ENCODE measurements around the gene SGPL1.
"Not testable (repeated sequence)": the region's sequence is repeated elsewhere in the genome, so short reads cannot be mapped to it uniquely, and the experiment has no call there.

The SGPL1 gene

GRCh38 chr10:70906031-70906783 lies 90.5 kb downstream of the SGPL1 start:
- no peak for DNase-seq (ENCODE audit: low spot score)

GRCh38 chr10:70906953-70907636 lies 91.3 kb downstream of the SGPL1 start:
- DNase-seq (ENCODE audit: low spot score), result no peak

GRCh38 chr10:70907637-70908405 lies 92.1 kb downstream of the SGPL1 start:
- DNase-seq (ENCODE audit: low spot score), result no peak

- DNase-seq (ENCODE audit: low spot score), result no peak
Observed at GRCh38 chr10:70908406-70909296, 92.9 kb downstream of the SGPL1 start.

- DNase-seq (ENCODE audit: low spot score), result peak; percentile 41
Observed at GRCh38 chr10:70909326-70909935, 93.7 kb downstream of the SGPL1 start.

- DNase-seq (ENCODE audit: low spot score), result no peak
Observed at GRCh38 chr10:70910486-70911341, 95.0 kb downstream of the SGPL1 start.

GRCh38 chr10:70911386-70911785 lies 95.6 kb downstream of the SGPL1 start:
- no peak for DNase-seq (ENCODE audit: low spot score)

- no peak for DNase-seq (ENCODE audit: low spot score)
Observed at GRCh38 chr10:70912556-70912955, 96.8 kb downstream of the SGPL1 start.

GRCh38 chr10:70913191-70913892 lies 97.6 kb downstream of the SGPL1 start:
- no peak for DNase-seq (ENCODE audit: low spot score)

- DNase-seq (ENCODE audit: low spot score), result no peak
Observed at GRCh38 chr10:70913893-70914240, 98.1 kb downstream of the SGPL1 start.

- DNase-seq (ENCODE audit: low spot score), result no peak
Observed at GRCh38 chr10:70914316-70914864, 98.6 kb downstream of the SGPL1 start.

- no peak for DNase-seq (ENCODE audit: low spot score)
Observed at GRCh38 chr10:70915206-70915605, 99.5 kb downstream of the SGPL1 start.

GRCh38 chr10:70915806-70916205 lies 100.1 kb downstream of the SGPL1 start:
- DNase-seq (ENCODE audit: low spot score), result no peak

GRCh38 chr10:70916241-70916640 lies 100.5 kb downstream of the SGPL1 start:
- no peak for DNase-seq (ENCODE audit: low spot score)

GRCh38 chr10:70917226-70917625 lies 101.5 kb downstream of the SGPL1 start:
- no peak for DNase-seq (ENCODE audit: low spot score)

- DNase-seq (ENCODE audit: low spot score), result no peak
Observed at GRCh38 chr10:70917635-70918034, 101.9 kb downstream of the SGPL1 start.

- DNase-seq (ENCODE audit: low spot score), result no peak
Observed at GRCh38 chr10:70918851-70919530, 103.2 kb downstream of the SGPL1 start.

- not testable (repeated sequence) for DNase-seq (ENCODE audit: low spot score)
Observed at GRCh38 chr10:70919906-70920305, 104.2 kb downstream of the SGPL1 start.

- no peak for DNase-seq (ENCODE audit: low spot score)
Observed at GRCh38 chr10:70920519-70920918, 104.8 kb downstream of the SGPL1 start.
